ENCODE measurements around the gene SZRD1.
"Not testable (repeated sequence)": the region's sequence is repeated elsewhere in the genome, so short reads cannot be mapped to it uniquely, and the experiment has no call there.

The SZRD1 gene

GRCh38 chr1:16366722-16367257 is at the start of gene SZRD1:
Gene SZRD1, plus strand, starts transcription at chr1:16367242. Its CDS starts 16 bp downstream, at chr1:16367258.
- peak; percentile 99 for DNase-seq

GRCh38 chr1:16318555-16318954 is 48.5 kb upstream of the SZRD1 start:
- DNase-seq, result no peak

DNA sequence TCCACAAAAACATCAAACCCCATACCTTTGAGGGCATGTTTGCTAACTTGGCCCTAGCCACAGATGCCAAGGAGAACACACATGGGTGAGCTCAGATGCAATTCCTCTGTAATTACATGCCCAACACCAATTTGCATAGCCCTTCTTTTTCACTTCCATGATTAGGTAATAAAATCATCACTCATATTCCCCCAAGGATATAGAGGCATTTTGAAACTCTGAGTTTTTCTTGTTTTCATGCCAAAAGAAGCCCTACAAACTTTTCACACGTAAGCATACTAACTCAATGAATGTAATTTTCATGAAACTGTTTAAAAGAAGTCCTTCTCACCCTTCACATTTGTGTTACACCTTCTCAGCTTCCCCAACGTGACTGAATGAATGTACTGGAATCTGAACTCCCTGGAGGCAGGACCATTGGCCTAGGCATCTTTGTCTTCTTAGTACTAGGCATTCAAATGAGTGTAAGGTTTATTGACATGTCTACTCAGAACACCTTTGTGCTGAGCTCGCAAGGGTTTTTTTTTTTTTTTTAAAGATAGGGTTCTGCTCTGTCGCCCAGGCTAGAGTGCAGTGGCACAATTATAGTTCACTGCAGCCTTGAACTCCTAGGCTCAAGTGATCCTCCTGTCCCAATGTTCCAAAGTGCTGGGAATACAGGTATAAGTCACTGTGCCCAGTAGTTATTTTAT is 45.7 kb upstream of the SZRD1 start:
- DNase-seq, result no peak

DNA sequence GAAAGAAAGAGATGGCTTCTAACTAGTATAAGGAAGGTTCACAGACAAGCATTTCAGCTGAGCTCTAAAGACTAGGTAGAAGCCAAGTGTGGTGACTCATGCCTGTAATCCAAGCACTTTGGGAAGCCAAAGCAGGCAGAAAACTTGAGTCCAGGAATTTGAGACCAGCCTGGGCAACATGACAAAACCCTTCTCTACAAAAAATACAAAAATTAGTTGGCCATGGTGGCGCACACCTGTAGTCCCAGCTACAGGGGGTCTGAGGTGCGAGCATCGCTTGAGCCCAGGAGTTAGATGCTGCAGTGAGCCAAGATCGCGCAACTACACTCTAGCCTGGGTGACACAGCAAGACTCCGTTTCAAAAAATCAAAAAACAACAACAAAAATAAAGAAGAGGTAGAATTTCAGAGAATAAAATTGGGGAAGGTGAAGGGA is 42.6 kb upstream of the SZRD1 start:
- no peak for DNase-seq

DNA sequence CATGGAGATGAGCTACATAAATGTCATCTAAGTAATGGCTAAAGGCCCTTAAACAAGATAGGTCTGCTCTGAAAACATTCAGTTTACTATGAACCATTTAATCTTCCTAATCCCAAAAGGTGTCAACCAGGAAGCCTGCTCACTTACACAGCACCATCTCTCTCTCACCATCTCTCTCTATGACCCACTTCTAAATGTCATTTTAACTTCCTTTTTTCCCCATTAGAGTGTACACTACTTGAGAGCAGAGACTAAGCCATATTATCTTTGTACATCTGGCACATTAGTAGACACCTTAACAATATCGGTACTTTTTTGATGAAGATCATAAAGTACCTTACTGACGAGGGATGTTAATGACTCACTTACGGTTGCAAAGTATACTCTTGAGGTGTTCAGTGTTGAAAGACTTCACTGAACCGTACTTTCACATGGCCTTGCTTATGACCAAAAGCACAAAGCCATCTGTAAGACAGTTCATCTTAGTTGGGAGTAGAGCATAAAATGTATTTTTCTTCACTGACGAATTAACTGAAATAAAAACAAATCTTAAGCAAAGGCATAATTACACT is 40.1 kb upstream of the SZRD1 start:
- no peak for DNase-seq

DNA sequence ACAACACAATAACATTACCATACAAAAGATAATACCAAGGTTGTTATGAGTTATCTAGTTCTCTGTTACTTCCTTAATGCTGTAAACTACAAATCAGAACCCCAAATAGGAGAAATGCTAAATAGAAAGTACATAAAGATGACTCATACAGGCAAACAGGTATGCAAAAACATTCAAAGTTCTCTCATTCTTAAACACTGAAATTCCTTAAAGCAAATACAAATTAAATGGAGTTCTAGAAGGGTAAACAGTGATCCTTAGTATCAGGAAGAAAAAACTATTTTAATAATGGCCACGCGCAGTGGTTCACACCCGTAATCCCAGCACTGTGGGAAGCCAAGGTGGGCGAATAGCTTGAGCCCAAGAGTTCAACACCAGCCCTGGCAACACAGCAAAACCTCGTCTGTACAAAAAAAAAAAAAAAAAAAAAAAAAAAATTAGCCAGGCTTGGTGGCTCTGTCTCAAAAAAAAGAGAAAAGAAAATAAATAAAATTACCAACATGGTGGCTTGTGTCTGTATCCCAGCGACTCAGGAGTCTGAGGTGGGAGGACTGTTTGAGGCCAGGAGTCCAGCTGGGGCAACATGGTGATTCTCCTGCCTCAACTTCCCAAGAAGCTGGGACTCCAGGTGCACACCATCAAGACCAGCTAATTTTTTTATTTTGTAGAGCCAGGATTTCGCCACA is 32.2 kb upstream of the SZRD1 start:
- DNase-seq, result no peak

GRCh38 chr1:16338961-16339360 is 28.1 kb upstream of the SZRD1 start:
- no peak for DNase-seq

GRCh38 chr1:16340673-16341072 is 26.4 kb upstream of the SZRD1 start:
- no peak for DNase-seq

DNA sequence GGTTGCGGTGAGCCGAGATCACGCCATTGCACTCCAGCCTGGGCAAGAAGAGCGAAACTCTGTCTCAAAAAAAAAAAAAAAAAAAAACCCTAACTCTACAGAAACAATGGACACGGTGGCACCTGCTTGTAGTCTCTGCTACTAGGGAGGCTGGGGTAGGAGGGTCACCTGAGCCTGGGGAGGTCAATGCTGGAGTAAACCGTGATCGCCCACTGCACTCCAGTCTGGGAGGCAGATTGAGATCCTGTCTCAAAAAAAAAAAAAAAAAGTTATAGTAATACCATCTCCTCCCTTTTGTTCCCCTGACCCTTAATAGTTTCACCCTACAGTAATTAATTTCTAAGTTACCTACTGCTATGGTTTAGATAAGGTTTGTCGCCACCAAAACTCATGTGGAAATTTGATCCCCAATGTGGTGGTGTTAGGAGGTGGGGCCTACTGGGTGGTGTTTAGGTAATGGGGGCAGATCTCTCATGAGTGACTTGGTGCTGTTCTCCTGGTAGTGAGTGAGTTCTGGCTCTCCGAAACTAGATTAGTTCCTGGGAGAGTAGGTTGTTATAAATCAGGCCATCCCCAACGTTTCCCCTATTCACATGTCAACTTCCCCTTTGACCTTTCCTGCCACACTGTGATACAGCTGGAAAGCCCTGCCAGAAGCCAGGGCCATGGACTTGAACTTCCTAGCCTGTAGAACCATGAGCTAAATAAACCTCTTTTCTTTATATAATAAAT is 24.5 kb upstream of the SZRD1 start:
- no peak for DNase-seq

DNA sequence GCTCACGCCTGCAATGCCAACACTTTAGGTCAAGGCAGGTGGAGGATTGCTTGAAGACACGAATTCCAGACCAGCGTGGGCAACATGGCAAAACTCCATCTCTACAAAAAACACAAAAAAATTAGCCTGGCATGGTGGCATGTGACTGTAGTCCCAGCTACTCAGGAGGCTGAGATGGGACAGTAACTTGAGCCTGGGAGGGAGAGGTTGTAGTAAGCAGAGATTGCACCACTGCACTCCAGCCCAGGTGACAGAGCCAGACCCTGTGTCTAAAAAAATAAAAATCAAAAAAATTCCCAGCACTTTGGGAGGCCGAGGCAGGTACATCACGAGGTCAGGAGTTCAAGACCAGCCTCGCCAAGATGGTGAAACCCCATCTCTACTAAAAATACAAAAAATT is 23.8 kb upstream of the SZRD1 start:
- DNase-seq, result not testable (repeated sequence)

DNA sequence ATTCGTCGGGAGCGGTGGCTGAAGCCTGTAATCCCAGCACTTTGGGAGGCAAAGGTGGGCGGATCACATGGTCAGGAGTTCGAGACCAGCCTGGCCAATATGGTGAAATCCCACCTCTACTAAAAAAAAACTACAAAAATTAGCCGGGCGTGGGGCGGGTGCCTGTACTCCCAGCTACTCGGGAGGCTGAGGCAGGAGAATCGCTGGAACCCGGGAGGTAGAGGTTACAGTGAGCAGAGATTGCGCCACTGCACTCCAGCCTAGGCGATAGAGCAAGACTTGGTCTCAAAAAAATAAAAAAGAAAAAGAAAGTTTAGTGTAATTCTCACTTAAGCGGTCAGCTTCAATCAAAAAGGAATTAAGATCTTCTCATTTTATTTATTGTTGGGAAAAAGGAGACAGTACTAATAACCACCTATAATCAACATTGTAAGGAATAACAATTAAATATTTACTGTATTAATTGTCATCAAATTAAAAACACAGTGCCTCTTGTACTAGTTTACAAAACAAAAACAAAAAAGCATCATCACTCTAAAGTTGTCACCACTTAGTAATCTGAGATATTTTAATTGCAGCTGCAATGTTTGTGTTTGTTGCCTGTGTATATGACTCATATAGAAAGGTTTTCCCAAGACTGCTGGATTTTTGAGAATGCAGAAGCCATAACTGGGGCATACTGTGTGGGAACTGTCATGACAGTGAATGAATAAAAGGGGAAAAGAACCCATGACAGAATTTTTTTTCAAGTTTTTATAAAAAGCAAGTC is 18.4 kb upstream of the SZRD1 start:
- no peak for DNase-seq

GRCh38 chr1:16349847-16350406 is 17.1 kb upstream of the SZRD1 start:
- DNase-seq, result no peak

DNA sequence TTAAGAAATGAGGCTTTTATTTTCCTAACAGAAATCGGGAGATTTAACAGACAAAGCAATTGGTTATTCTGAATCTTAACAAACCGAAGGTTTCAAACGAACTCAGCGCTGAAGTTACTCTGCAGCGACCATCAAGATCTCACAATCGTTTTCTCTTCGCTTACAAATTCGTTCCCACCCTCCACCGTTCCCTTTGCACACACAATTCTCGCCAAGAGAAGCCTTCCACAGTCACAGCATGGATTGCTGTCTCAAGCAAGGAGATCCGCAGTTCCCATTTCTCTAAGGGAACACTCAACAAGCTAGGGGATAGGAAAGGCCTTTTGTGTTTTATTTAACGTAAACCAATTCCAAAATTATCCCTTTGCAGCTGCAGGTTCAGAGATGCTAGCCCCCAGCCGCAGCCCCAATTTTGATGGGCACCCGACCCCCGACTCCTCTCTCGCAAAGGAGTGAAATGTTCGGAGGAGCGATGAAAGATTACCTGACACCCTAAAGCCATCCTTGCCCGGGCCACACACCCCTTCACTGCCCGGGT is 15.5 kb upstream of the SZRD1 start:
- DNase-seq, result no peak

DNA sequence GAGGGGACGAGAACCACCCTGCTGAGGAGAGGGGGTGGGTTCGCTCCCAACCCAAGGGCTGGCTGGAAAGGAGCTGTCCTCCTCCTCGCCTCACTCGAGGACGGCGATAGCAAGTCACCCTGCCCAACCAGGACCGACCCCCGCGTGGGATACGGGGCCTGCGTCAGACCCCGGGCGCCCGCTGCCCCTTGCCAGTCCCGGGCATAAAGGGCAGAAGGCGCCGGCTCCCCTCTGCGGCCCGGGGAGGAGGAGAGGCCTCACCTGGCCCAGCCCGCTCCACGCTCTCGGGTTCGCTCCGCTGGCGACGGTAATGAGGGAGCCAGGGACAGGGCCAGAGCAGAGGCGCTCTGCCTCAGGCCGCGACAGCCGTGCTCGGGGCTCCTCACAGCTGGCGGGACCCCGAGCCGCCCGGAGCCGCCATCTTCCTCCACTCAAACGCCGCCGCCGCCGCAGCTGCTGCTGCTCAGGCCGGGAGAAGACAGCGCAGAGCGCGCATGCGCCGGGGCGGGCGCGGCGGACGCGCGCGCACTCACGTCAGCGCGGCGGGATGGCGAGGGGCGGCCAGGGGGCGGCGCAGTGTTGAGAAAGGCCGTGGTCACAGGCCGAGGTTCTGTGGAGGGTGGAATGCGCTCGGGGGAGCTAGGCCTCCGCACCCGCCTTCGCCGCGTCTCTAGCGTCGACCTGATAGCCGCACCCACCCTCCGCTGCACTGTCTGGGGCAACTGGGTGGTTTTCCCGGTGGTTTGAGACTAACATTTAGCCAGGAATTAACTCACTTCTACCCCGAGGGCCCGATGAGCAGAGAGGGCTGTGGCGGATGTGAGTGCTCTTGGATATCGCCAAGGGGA is 14.8 kb upstream of the SZRD1 start, which contains the start of gene FBXO42:
TSS of gene FBXO42 (minus strand) at position 487 of the 848 bp plus-strand sequence. CDS start 37,062 bp downstream, outside the sequence.
- DNase-seq, result peak; percentile 94

DNA sequence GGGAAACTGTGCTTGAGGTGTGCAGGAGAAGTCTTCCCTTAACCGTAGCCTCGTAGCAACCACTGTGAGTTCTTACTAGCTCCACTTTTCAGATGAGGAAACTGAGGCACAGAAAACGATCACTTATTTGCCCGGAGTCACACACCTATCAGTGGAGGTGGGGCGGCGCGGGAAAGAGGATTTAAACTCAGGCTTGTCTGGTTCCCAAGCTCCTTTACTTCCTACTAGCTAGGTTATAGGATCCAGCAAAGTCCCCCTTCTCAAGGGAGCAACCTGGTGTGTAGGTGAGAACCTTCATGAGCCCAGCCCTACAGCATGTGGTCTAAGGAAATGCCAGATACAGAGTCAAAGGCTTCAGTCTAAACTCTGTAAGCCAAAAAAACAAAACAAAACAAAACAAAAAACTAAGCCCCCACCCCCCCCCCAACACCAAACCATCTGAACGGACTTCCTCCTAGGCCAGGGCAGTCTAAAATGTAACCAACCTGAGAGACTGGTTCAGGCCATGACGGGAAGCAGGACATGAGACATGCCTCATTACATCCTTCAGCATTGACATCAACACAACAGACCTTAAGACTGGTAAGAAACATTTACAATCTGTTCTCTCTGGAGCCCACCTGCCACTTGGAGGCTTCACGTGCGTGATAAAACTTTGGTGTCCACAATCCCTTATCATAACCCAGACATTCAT is 14.1 kb upstream of the SZRD1 start:
- no peak for DNase-seq

DNA sequence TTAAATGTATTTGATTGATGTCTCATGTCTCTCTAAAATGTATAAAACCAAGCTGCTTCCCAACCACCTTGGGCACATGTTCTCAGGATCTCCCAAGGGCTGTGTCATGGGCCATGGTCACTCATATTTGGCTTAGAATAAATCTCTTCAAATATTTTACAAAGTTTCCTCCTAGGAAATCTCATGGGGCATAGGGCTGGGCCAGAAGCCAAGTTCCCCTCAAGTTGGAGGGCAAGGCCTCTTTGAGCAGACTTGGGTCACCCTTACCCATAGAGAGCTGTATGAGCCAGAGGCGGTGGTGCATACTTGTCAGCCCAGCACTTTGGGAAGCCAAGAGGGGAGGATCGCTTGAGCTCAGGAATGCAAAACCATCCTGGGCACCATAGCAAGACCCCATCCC is 12.4 kb upstream of the SZRD1 start:
- DNase-seq, result no peak

GRCh38 chr1:16356867-16357266 is 10.2 kb upstream of the SZRD1 start:
- no peak for DNase-seq

GRCh38 chr1:16365146-16365498 is 1.9 kb upstream of the SZRD1 start:
- not testable (repeated sequence) for DNase-seq

DNA sequence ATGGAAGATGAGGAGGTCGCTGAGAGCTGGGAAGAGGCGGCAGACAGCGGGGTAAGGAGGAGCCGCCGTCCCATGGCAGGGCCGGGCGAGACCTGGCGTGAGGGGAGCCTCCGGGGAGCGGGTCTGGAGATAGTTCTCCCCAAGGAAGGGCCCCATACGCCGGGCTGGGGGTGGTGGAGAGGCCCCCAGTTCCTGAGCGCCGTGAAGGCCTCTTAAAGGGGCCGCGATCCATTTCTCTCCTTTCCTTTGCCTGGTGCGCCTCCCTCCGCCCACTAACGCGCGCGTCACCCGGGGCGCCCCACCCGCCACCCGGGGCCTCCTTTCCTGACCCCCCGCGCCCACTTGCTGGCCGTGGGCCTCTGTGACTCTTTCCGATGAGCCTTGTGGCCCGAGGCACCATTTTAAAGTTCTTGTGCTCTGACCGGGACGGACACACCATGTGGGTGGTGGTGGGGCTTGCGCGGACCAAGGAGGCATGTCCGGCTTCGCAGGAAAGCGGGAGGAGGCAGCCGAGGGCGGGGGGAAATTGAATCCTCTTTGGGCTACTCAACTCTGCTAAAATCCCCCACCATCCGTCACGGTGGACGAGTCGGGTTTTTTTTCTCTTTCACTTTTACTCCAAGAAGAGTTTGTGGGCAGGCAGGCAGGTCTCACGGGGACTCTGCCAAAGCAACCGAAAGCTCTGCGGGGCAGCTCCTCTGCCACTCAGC is 371 bp downstream of the SZRD1 start:
- peak; percentile 80 for DNase-seq
